Panc1 (cell line): ENCODE results near the gene CASQ2. TPM values are rescaled to one million over a fixed set of nuclear protein-coding genes. Genes with fewer than 3 reads are reported as not detected.

ENCODE experiments used
- ATAC-seq: fragments of 200-7000 bp; cut with Tn5 transposase; 2 replicates; pipeline ENCODE4 v1.9.1; 2020; ENCODE audit warnings: mild to moderate bottlenecking, moderate library complexity
- BruUV-seq: library from RNA; stranded (reverse); fragments of 400-500 nt; replicated peaks from 2 replicates; lab custom pipeline; 2021; lab: Mats Ljungman, UMichigan
- CTCF ChIA-PET: fragments of 300-600 bp; sonication (Branson Sonifier 250); formaldehyde crosslinking; loops from one replicate; lab custom pipeline; 2022; ENCODE audit warnings: antibody characterized with exemption; lab: Charles Lee
- POLR2A ChIA-PET: fragments of 300-600 bp; sonication (Branson Sonifier 250); formaldehyde crosslinking; loops from one replicate; lab custom pipeline; 2022; ENCODE audit warnings: antibody characterized with exemption; lab: Charles Lee
- DNase-seq: peaks from one replicate; pipeline ENCODE4 v3.0.0-alpha.2; 2010; ENCODE audit warnings: low read depth, low spot score
- H3K27ac ChIP-seq: 2 replicates; pipeline ENCODE4 v1.5.1; 2011; ENCODE audit warnings: mild to moderate bottlenecking, low read length, inconsistent platforms
- H3K27me3 ChIP-seq: fragments of 200-500 bp; sonication (Bioruptor generic); 2 replicates; pipeline ENCODE4 v1.6.0; 2014; ENCODE audit warnings: low read length, inconsistent platforms; ENCODE audit not compliant: control insufficient read depth, insufficient read depth
- H3K36me3 ChIP-seq: fragments of 200-500 bp; sonication (Bioruptor generic); 2 replicates; pipeline ENCODE4 v1.5.1; 2014; ENCODE audit warnings: inconsistent platforms, mild to moderate bottlenecking, low read length, moderate library complexity; ENCODE audit not compliant: control insufficient read depth, insufficient read depth
- H3K4me1 ChIP-seq: 2 replicates; pipeline ENCODE4 v1.5.1; 2011; ENCODE audit warnings: inconsistent platforms, mild to moderate bottlenecking, low read length, moderate library complexity; ENCODE audit not compliant: control insufficient read depth, insufficient read depth
- H3K4me3 ChIP-seq, 2 experiments: 2 replicates each; pipeline ENCODE4 v1.5.1; 2011 to 2012; ENCODE audit warnings: low read depth in 2 of 2, low read length in 2 of 2, mild to moderate bottlenecking in 2 of 2, inconsistent platforms in 1 of 2, moderate library complexity in 1 of 2
- H3K9me3 ChIP-seq: fragments of 200-500 bp; sonication (Bioruptor generic); 2 replicates; pipeline ENCODE4 v1.5.1; 2014; ENCODE audit warnings: low read depth, mild to moderate bottlenecking, inconsistent platforms, low read length, moderate library complexity; ENCODE audit not compliant: control insufficient read depth, insufficient read depth
- POLR2AphosphoS5 ChIP-seq: IDR thresholded peaks from 2 replicates; pipeline ENCODE4 v1.6.1; 2012; ENCODE audit warnings: mild to moderate bottlenecking, low read depth, low read length, moderate library complexity
- SIN3A ChIP-seq: IDR thresholded peaks from 2 replicates; pipeline ENCODE4 v1.6.1; 2012; ENCODE audit warnings: low read depth, mild to moderate bottlenecking, low read length, moderate library complexity, borderline replicate concordance; ENCODE audit not compliant: insufficient read depth
- TCF7L2 ChIP-seq: IDR thresholded peaks from 2 replicates; pipeline ENCODE4 v1.6.1; 2011; ENCODE audit warnings: mild to moderate bottlenecking, low read depth, low read length, inconsistent platforms
- in situ Hi-C: cut with HindIII; loops from 2 replicates; pipeline ENCODE4 v1.10.0; 2016; ENCODE audit warnings: low sequenced_read_pairs, low pct_unique_long_range_greater_than_20kb
- intact Hi-C: fragments of 100-400 bp; cut with micrococcal nuclease; formaldehyde crosslinking; loops from one replicate; pipeline ENCODE4 v1.10.0; 2022; ENCODE audit not compliant: unreplicated experiment
- total RNA-seq: library from RNA; stranded (reverse); gene quantifications from one replicate; pipeline ENCODE4 v1.2.1, GENCODE V29; 2021; ENCODE audit not compliant: unreplicated experiment
- TF ChIP-seq, protein P1 (sequence below), 2 experiments: IDR thresholded peaks; 2 replicates each; pipeline ENCODE4 v1.6.1; 2011 to 2012; ENCODE audit warnings: low read depth in 2 of 2, control low read depth in 1 of 2, low read length in 1 of 2, mild to moderate bottlenecking in 1 of 2, moderate library complexity in 1 of 2; ENCODE audit not compliant: insufficient read depth in 1 of 2
- TF ChIP-seq, protein P2 (sequence below): fragments of 450-650 bp; IDR thresholded peaks from 2 replicates; pipeline ENCODE4 v1.5.1; 2017; ENCODE audit warnings: mild to moderate bottlenecking

The CASQ2 gene
- total RNA-seq, 1 experiment from 2014 or later: not detected

- Histone ChIP-seq H3K27ac (no peak overlapping the region), H3K4me1 (no peaks in the 10 kb centered on the region), H3K4me3 (no peak overlapping the region), H3K9me3 (no peaks in the 10 kb centered on the region), H3K36me3 (no peaks in the 10 kb centered on the region), H3K27me3 (no peaks in the 10 kb centered on the region)
- no TSS peak for BruUV-seq
- TF ChIP-seq SIN3A (no peak), POLR2AphosphoS5 (no peak), TCF7L2 (no peak)
- TF ChIP-seq, protein P1, sequence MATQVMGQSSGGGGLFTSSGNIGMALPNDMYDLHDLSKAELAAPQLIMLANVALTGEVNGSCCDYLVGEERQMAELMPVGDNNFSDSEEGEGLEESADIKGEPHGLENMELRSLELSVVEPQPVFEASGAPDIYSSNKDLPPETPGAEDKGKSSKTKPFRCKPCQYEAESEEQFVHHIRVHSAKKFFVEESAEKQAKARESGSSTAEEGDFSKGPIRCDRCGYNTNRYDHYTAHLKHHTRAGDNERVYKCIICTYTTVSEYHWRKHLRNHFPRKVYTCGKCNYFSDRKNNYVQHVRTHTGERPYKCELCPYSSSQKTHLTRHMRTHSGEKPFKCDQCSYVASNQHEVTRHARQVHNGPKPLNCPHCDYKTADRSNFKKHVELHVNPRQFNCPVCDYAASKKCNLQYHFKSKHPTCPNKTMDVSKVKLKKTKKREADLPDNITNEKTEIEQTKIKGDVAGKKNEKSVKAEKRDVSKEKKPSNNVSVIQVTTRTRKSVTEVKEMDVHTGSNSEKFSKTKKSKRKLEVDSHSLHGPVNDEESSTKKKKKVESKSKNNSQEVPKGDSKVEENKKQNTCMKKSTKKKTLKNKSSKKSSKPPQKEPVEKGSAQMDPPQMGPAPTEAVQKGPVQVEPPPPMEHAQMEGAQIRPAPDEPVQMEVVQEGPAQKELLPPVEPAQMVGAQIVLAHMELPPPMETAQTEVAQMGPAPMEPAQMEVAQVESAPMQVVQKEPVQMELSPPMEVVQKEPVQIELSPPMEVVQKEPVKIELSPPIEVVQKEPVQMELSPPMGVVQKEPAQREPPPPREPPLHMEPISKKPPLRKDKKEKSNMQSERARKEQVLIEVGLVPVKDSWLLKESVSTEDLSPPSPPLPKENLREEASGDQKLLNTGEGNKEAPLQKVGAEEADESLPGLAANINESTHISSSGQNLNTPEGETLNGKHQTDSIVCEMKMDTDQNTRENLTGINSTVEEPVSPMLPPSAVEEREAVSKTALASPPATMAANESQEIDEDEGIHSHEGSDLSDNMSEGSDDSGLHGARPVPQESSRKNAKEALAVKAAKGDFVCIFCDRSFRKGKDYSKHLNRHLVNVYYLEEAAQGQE (IDR thresholded peaks at IDR 0.05; ENCODE audit: insufficient read depth in 1 of 2, low read depth in 2 of 2, low read length in 1 of 2): no peak
- TF ChIP-seq, protein P2, sequence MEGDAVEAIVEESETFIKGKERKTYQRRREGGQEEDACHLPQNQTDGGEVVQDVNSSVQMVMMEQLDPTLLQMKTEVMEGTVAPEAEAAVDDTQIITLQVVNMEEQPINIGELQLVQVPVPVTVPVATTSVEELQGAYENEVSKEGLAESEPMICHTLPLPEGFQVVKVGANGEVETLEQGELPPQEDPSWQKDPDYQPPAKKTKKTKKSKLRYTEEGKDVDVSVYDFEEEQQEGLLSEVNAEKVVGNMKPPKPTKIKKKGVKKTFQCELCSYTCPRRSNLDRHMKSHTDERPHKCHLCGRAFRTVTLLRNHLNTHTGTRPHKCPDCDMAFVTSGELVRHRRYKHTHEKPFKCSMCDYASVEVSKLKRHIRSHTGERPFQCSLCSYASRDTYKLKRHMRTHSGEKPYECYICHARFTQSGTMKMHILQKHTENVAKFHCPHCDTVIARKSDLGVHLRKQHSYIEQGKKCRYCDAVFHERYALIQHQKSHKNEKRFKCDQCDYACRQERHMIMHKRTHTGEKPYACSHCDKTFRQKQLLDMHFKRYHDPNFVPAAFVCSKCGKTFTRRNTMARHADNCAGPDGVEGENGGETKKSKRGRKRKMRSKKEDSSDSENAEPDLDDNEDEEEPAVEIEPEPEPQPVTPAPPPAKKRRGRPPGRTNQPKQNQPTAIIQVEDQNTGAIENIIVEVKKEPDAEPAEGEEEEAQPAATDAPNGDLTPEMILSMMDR: no peak
- POLR2A ChIA-PET: no interaction called here
- DNase-seq (no peak), ATAC-seq (no peak)
- in situ Hi-C loops: no loop called here
- intact Hi-C loops: no loop called here
- CTCF ChIA-PET: no interaction called here
Measured at GRCh38 chr1:115761601-115762302, 6.8 kb downstream of the CASQ2 start.

- BruUV-seq: no TSS peak
- Histone ChIP-seq H3K27me3 (no peaks in the 10 kb centered on the region), H3K36me3 (no peaks in the 10 kb centered on the region), H3K27ac (no peak overlapping the region), H3K4me1 (no peaks in the 10 kb centered on the region), H3K4me3 (no peak overlapping the region), H3K9me3 (no peaks in the 10 kb centered on the region)
- CTCF ChIA-PET: no interaction called here
- intact Hi-C loops (no loop called here), in situ Hi-C loops (no loop called here)
- DNase-seq (no peak), ATAC-seq (no peak)
- POLR2A ChIA-PET: no interaction called here
- TF ChIP-seq SIN3A: no peak
- TF ChIP-seq POLR2AphosphoS5: no peak
Measured at GRCh38 chr1:115757856-115758255, 10.7 kb downstream of the CASQ2 start.

- intact Hi-C loops: no loop called here
- no peaks in the 10 kb centered on the region for H3K4me1 ChIP-seq
- H3K9me3 ChIP-seq: no peaks in the 10 kb centered on the region
- in situ Hi-C loops: no loop called here
- TF ChIP-seq POLR2AphosphoS5 (no peak), SIN3A (no peak), TCF7L2 (no peak)
- TF ChIP-seq, protein P1 (IDR thresholded peaks at IDR 0.05; ENCODE audit: insufficient read depth in 1 of 2, low read depth in 2 of 2, low read length in 1 of 2): no peak
- TF ChIP-seq, protein P2: no peak
- no peak overlapping the region for H3K4me3 ChIP-seq
- no peaks in the 10 kb centered on the region for H3K36me3 ChIP-seq
- H3K27ac ChIP-seq: no peak overlapping the region
- POLR2A ChIA-PET: no interaction called here
- H3K27me3 ChIP-seq: no peaks in the 10 kb centered on the region
- no TSS peak for BruUV-seq
- CTCF ChIA-PET: no interaction called here
- no peak for DNase-seq
- no peak for ATAC-seq
Measured at GRCh38 chr1:115757326-115757725, 11.2 kb downstream of the CASQ2 start.
